ENCODE results near the gene SCAF8.
"Not testable (repeated sequence)": the region's sequence is repeated elsewhere in the genome, so short reads cannot be mapped to it uniquely, and the experiment has no call there.

GRCh38 chr6:154744029-154744745 is 11.0 kb downstream of the SCAF8 start:
- not testable (repeated sequence) for TF ChIP-seq CTCF, EZH2phosphoT487 (IDR thresholded peaks at IDR 0.05; ENCODE audit: low read length)

Measured in MM.1S (cell line).